ENCODE measurements around the gene PSMC5. TPM values are rescaled to one million over a fixed set of nuclear protein-coding genes. Genes with fewer than 3 reads are reported as not detected.

PSMC5 gene
- total and polyA plus RNA-seq, 2 experiments from 2014 or later = 93.1 to 199 TPM

DNA sequence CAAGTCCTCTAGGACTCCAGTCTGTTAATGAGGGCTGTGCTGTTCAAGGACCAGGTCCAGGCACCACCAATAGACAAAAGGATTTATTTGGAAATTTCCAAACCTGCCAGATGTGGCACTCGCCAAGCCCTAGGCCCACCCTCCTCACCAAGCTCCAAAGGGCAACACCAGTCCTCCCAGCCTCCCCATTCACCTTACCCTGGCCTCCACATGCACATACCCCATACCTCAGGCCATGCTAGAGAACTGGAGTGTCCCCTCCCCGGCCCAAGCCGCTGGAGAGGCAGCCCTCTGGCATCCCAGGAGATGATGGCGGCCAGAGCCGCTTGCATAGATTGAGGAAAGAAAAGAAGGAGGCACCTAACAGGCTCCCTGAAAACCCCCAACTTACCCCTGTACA lies 4.8 kb downstream of the PSMC5 start (continued):
- TF ChIP-seq, protein P1, sequence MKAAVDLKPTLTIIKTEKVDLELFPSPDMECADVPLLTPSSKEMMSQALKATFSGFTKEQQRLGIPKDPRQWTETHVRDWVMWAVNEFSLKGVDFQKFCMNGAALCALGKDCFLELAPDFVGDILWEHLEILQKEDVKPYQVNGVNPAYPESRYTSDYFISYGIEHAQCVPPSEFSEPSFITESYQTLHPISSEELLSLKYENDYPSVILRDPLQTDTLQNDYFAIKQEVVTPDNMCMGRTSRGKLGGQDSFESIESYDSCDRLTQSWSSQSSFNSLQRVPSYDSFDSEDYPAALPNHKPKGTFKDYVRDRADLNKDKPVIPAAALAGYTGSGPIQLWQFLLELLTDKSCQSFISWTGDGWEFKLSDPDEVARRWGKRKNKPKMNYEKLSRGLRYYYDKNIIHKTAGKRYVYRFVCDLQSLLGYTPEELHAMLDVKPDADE (IDR thresholded peaks at IDR 0.05) = no peak
- no peak for TF ChIP-seq EZH2 (IDR thresholded peaks at IDR 0.05; ENCODE audit: low read depth, unreplicated experiment)
- TF ChIP-seq STAT1 (IDR thresholded peaks at IDR 0.05; ENCODE audit: unreplicated experiment) = no peak

DNA sequence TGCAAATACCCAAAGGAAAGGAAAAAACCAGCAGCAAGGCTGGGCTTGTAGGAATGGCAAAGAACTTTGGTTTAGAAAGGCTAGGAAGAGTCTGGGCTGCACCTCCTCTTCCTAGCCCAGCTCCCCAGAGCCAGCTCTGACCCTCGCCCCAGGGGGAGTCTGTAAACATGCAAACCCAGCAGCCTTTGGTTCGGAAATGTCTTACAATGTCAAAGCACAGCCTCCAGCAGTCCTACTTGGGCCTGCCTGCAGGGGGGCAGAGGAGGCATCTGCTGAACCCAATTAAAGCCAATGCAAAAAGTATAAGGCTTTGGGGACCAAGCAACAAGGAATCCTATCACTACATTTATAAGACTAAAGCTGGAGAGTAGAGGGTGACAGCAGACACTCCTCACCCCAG lies 5.2 kb downstream of the PSMC5 start:
- H3K79me2 ChIP-seq (replicated peaks; ENCODE audit: insufficient read depth) = peaks cover 28% of the 10 kb centered on the region
- no peak for ATAC-seq
- H3F3A ChIP-seq (replicated peaks; ENCODE audit: low read depth) = peaks cover 13% of the 10 kb centered on the region; the same call in 1 of the 2 replicates
- no peak overlapping the region for H3K4me3 ChIP-seq
- H3K27ac Mint-ChIP-seq = peak overlapping the region; percentile 70
- no peaks in the 10 kb centered on the region for H3K9me2 ChIP-seq (ENCODE audit: insufficient read depth)
- no peaks in the 10 kb centered on the region; the same call in 1 of the 2 replicates for H3K4me1 ChIP-seq (ENCODE audit: insufficient read depth)
- H3K27me3 Mint-ChIP-seq (ENCODE audit: insufficient read depth, low read depth, poor library complexity) = peaks cover 25% of the 10 kb centered on the region
- DNase-seq (ENCODE audit: low spot score) = peak; percentile 30
- TF ChIP-seq, protein P2, sequence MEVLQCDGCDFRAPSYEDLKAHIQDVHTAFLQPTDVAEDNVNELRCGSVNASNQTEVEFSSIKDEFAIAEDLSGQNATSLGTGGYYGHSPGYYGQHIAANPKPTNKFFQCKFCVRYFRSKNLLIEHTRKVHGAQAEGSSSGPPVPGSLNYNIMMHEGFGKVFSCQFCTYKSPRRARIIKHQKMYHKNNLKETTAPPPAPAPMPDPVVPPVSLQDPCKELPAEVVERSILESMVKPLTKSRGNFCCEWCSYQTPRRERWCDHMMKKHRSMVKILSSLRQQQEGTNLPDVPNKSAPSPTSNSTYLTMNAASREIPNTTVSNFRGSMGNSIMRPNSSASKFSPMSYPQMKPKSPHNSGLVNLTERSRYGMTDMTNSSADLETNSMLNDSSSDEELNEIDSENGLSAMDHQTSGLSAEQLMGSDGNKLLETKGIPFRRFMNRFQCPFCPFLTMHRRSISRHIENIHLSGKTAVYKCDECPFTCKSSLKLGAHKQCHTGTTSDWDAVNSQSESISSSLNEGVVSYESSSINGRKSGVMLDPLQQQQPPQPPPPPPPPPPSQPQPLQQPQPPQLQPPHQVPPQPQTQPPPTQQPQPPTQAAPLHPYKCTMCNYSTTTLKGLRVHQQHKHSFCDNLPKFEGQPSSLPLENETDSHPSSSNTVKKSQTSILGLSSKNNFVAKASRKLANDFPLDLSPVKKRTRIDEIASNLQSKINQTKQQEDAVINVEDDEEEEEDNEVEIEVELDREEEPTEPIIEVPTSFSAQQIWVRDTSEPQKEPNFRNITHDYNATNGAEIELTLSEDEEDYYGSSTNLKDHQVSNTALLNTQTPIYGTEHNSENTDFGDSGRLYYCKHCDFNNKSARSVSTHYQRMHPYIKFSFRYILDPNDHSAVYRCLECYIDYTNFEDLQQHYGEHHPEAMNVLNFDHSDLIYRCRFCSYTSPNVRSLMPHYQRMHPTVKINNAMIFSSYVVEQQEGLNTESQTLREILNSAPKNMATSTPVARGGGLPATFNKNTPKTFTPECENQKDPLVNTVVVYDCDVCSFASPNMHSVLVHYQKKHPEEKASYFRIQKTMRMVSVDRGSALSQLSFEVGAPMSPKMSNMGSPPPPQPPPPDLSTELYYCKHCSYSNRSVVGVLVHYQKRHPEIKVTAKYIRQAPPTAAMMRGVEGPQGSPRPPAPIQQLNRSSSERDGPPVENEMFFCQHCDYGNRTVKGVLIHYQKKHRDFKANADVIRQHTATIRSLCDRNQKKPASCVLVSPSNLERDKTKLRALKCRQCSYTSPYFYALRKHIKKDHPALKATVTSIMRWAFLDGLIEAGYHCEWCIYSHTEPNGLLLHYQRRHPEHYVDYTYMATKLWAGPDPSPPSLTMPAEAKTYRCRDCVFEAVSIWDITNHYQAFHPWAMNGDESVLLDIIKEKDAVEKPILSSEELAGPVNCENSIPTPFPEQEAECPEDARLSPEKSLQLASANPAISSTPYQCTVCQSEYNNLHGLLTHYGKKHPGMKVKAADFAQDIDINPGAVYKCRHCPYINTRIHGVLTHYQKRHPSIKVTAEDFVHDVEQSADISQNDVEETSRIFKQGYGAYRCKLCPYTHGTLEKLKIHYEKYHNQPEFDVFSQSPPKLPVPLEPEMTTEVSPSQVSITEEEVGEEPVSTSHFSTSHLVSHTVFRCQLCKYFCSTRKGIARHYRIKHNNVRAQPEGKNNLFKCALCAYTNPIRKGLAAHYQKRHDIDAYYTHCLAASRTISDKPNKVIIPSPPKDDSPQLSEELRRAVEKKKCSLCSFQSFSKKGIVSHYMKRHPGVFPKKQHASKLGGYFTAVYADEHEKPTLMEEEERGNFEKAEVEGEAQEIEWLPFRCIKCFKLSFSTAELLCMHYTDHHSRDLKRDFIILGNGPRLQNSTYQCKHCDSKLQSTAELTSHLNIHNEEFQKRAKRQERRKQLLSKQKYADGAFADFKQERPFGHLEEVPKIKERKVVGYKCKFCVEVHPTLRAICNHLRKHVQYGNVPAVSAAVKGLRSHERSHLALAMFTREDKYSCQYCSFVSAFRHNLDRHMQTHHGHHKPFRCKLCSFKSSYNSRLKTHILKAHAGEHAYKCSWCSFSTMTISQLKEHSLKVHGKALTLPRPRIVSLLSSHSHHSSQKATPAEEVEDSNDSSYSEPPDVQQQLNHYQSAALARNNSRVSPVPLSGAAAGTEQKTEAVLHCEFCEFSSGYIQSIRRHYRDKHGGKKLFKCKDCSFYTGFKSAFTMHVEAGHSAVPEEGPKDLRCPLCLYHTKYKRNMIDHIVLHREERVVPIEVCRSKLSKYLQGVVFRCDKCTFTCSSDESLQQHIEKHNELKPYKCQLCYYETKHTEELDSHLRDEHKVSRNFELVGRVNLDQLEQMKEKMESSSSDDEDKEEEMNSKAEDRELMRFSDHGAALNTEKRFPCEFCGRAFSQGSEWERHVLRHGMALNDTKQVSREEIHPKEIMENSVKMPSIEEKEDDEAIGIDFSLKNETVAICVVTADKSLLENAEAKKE (CRISPR knock-in tag; IDR thresholded peaks at IDR 0.05) = no peak
- no peak overlapping the region for H3K27ac ChIP-seq (ENCODE audit: low read depth)
- H3K4me3 Mint-ChIP-seq = no peak overlapping the region
- H3K27me3 ChIP-seq (ENCODE audit: insufficient read depth) = no peaks in the 10 kb centered on the region
- peaks cover 41% of the 10 kb centered on the region for H3K36me3 ChIP-seq (ENCODE audit: insufficient read depth)
- peaks cover 20% of the 10 kb centered on the region for H4K20me1 ChIP-seq (replicated peaks; ENCODE audit: insufficient read depth)
- no peak overlapping the region for H3K4me2 ChIP-seq
- peaks cover 94% of the 10 kb centered on the region for H3K36me3 Mint-ChIP-seq (ENCODE audit: low read depth)
- H2AFZ ChIP-seq = no peak overlapping the region
- peaks cover 15% of the 10 kb centered on the region for H3K4me1 Mint-ChIP-seq
- H3K9me3 Mint-ChIP-seq = no peaks in the 10 kb centered on the region
